Pulmonary artery endothelial cell (primary cell): ENCODE measurements around the gene ITGB7. TPM values are rescaled to one million over a fixed set of nuclear protein-coding genes. Genes with fewer than 3 reads are reported as not detected.
"Not testable (repeated sequence)": the region's sequence is repeated elsewhere in the genome, so short reads cannot be mapped to it uniquely, and the experiment has no call there.

ENCODE experiments used
- DNase-seq: peaks from one replicate; pipeline ENCODE4 v3.0.0-alpha.2; 2011; ENCODE audit warnings: low read depth, low spot score
- total RNA-seq: library from RNA; depleted of rRNA; stranded (reverse); fragments of >200 nt; gene quantifications from 2 replicates; pipeline ENCODE4 v1.2.3, GENCODE V29; 2014

The ITGB7 gene
- total RNA-seq, 1 donor from 2014 or later = not detected

DNA sequence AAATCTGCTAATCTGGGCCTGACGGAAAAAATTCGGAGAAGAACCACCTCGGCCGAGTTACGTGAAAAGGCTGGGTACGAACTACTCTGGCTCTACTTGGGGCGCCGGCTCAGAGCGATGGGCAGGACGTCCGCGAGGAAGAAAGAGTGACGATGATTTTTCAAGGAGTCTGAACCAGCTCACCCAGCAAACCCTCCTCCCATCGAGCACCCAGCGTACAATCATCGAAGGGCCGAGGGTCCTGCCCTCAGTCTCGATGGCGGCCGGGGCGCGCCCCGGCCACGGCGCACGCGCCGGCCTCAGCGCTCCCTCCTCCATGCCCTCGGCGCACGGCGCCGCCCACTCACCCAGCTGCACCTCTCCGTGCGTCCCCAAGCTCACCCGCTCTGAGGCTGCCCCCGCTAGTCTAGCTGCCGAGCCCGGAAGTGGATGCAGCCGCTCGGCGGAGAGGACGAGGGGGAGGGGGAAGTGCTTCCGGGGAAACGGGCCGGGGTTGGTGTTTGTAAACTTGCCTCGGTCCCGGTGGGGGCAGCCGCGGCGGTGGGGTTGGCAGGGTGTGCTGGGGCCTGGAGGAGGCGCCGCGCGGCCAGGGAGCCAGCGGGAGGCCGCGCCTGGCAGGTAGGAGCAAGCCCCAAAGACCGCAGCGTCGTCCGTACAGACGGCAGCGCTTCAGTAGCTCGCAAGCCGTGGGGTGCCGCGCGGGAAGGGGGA, 26.7 kb downstream of the ITGB7 start, which contains the start of the genes CSAD and ZNF740:
TSS of gene CSAD (minus strand) at position 706 of the 711 bp plus-strand sequence. CDS start 7,455 bp downstream, outside the sequence.
TSS of gene ZNF740 (plus strand) at position 503 of the 711 bp plus-strand sequence. CDS start 1,262 bp downstream, outside the sequence.
- peak; percentile 80 for DNase-seq

DNA sequence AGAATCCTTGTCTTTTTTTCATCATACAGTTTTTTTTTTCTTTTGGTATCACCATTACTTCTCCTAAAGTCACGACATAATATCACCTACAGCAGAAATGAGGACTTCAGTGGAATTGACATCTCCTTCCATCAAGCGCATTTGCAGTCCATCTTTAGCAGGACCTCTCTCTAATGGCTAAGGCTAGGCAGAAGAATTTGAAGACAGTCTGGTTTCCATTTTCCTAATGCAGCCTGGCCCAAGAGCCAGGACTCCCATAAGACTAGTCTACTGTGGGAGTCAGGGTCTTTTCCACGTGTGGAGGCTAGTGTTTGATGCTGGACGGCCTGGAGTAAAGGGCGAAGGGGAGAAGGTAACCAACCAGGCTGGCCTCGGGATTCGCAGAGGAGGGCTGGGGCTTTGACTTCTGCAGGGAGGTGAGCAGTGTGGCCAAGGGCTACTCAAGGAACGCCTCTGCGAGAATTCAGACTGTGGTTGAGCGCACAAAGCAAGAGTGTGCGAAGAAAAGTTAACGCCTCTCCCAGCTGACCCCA, 27.3 kb downstream of the ITGB7 start:
- DNase-seq = no peak

- not testable (repeated sequence) for DNase-seq
Measured at GRCh38 chr12:53178803-53179202, 28.2 kb downstream of the ITGB7 start.

- not testable (repeated sequence) for DNase-seq
Measured at GRCh38 chr12:53177447-53177846, 29.6 kb downstream of the ITGB7 start.

DNA sequence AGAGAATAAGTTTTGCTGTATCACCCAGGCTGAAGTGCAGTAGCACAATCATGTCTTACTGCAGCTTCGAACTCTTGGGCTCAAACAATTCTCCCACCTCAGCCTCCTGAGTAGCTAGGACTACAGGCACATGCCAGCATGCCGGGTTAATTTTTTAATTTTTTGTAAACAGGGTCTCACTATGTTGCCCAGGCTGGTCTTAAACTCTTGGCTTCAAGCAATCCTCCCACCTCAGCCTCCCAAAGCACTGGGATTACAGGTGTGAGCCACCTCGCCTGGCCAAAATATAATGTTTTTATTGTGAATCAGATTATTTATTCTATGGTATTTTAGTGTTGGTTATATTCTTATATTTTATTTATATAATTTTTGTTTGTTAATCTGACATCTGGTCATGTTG, 30.3 kb downstream of the ITGB7 start:
- DNase-seq = no peak

DNA sequence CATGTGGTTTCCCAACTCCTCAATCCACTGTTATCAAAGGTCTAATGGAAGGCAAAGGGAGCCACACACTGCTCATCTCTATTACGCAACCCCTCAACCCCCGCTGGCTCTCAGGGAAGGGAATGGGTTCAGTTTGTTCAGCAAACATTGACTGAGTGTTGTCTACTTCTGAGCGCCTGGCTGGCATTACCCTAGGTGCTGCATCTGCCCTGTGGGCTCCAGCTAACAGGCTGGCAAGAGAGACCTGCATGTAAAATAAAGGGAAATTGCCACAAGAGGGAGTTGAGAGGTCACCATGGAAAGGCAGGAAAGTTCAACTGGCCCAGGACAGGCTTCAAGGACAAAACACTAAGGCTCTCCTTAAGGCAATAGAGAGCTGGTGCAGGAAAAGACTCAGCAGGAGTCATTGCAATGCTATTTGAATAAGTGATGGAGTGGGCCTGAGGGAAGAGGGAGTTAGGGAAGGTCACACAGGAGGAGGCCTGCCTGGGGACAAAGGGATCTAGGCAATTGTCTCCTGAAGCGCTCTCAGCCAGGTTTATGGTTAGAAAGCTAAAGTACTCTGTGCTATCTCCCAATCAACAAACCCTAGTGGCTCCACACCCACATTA, 32.1 kb downstream of the ITGB7 start:
- no peak for DNase-seq

GRCh38 chr12:53173085-53173715, 33.9 kb downstream of the ITGB7 start:
- DNase-seq = no peak

DNA sequence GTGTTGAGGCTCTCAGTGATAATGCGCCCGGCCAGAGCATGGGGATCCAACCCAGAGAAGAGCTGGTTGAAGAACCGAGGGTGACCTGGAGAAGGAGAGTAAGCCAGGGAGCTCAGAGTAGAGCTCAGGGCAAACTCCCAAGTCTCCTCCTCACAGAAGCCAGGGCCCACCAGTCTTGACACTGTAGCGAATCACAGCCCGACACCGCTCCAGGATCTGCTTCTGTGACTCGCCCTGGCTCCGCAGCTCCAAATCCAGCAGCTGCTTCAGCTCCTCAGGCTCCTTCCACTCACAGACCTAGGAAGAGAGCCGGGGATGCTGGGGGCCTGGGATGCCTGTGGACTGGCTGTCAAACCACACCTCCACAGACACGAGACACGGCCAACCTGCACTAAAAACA, 34.7 kb downstream of the ITGB7 start:
- no peak for DNase-seq

- DNase-seq = no peak
Measured at GRCh38 chr12:53171725-53172329, 35.2 kb downstream of the ITGB7 start.

GRCh38 chr12:53170876-53171724, 36.0 kb downstream of the ITGB7 start:
- no peak for DNase-seq

DNA sequence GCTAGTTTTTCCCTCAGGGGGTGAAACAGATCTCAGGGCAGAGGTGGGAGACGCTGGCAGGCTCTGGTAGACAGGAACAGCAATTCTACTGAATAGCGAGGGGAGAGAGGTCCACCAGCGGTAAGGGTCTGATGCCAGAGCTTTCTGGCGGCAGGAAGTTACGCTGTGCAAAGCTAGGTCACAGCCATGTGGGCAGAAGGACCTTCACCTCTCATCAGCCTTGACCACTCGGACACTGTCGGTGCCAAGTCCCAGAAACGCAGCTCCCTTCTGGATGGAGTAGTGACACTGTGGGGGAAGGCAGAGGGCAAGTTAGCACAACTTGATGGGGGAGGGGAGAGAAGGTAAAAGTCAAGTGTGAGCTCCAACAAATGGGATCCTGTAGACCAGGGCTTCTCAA, 36.8 kb downstream of the ITGB7 start:
- no peak for DNase-seq

GRCh38 chr12:53169644-53170043, 37.4 kb downstream of the ITGB7 start:
- DNase-seq = no peak

DNA sequence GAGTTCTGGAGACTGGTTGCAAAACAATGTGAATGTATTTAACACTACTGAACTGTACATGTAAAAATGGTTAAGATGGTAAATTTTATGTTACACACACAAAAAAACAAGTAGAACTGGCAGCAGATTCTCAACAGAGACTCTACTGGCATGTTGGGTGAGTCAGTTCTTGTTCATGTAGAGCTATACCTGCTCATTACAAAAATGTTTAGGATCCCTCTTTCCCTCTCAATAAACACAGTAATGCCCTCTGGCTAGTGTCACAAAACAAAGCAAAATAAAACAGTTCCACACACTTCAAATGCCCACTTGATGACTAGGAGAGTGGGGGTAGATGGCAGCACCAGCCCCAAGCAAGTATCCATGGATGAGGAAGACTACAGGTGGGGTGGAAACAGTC, 40.2 kb downstream of the ITGB7 start:
- DNase-seq = no peak

- DNase-seq = not testable (repeated sequence)
Measured at GRCh38 chr12:53163008-53163407, 44.0 kb downstream of the ITGB7 start.

DNA sequence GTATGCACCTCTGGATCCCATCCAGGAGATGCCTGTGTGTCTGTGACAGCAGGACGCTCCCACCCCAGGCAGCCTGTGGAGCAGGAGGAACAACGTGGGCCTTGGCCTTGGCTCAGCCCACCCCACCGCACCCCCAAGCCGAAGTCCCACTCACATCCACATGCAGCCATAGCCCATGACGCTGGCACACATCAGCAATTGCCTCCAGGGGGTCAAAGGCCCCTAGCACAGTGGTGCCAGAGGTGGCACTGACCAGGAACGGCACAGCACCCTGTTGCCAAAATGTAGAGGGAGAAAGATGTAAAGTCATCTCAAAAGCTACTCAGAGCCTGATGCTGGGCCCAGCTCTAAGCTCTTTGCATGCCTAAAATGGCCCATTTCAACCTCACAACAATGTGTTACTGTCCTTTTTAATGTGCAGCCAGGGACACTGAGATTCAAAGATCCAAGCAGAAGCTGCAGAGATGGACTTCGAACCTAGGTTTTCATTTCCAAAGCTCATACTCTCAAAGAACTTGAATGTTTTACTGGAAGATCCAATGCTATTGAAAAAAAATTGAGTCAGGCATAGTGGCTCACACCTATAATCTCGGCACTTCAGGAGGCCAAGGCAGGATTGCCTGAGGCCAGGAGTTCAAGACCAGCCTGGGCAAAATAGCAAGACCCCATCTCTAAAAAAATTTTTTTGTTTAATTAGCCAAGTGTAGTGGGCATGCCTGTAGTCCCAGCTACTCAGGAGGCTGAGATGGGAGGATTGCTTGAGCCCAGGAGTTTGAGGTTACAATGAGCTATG, 45.7 kb downstream of the ITGB7 start:
- DNase-seq = no peak

GRCh38 chr12:53160673-53161072, 46.4 kb downstream of the ITGB7 start:
- DNase-seq = no peak

DNA sequence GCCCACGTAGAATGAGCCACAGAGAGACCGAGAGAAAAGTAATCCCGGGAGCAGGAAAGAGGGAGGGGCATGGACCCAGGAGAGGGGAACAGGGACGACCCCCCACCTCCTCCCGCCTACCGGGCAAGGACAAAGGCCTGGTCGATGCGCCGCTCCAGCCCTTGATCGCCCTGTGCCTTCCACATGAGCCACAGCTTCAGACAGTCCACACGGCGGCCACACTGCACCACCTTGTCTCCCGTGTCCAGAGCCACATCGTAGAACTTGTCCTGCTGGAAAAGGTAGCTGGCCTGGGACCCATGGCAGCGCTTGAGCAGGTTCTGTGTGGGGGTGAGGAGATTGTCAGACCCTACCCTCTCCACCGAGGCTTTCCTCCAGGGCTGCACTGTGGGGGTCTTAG, 47.1 kb downstream of the ITGB7 start:
- DNase-seq = no peak

DNA sequence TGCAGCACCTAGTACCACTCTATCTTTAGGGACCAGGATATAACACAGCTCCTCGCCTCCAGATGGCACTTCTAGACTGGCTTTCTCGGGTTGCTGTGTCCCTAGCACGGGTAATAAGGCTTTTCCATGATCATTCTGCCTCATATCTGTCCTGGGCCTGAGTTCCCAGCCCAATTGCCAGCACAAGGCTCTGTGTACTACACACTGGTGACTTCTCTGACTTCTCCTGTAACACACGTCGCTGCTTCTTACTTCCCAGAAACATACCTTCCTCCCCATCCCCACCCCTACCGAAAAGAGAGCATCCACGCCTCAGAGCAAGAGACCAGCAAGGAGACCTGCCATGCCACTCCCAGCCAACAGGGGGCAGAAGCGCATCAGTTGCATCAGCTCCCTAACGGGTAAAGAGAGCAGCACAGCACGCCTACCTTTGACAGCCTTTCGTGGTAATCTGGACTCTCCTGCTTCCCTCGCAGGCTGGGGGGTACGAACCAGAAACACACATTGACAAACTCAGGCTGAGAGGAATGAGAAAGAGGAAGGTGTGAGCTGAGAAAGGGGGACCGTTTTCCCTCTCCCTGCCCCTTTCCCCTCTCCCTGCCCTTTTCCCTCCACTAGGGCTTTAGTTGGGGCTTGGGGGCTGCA, 47.7 kb downstream of the ITGB7 start:
- no peak for DNase-seq

- DNase-seq = no peak
Measured at GRCh38 chr12:53152390-53152789, 54.7 kb downstream of the ITGB7 start.

DNA sequence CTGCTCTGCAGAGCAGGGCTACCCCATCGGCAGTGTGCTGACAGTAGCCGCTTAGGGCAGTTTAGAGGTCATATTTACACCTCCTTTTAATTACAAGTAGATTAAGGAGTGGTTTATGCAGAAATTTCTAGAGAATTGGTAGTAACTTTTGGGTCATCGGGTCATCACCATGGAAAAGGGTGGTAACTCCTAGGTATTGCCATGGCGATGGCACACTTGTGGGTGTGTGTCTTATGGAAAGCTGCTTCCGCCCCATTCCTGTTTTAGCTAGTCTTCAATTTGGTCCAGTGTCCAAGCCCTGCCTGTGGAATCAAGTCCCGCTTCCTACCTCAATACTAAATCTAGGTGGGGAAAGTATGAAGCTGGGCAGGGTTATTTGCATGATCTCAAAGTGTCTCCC, 56.0 kb downstream of the ITGB7 start:
- DNase-seq = no peak
